HUES64 (cell line): Measurements from ENCODE around the gene TAS2R38.
"Not testable (repeated sequence)": the region's sequence is repeated elsewhere in the genome, so short reads cannot be mapped to it uniquely, and the experiment has no call there.

Source experiments
- H3K27ac ChIP-seq: 2 replicates; pipeline ENCODE4 v1.7.0; 2013; ENCODE audit warnings: low read depth, low read length, inconsistent platforms
- H3K27me3 ChIP-seq: 2 replicates; pipeline ENCODE4 v1.6.1; 2013; ENCODE audit warnings: mild to moderate bottlenecking, low read length; ENCODE audit not compliant: insufficient read depth
- H3K36me3 ChIP-seq: 2 replicates; pipeline ENCODE4 v1.6.1; 2013; ENCODE audit warnings: mild to moderate bottlenecking, low read length; ENCODE audit not compliant: insufficient read depth
- H3K4me1 ChIP-seq: 2 replicates; pipeline ENCODE4 v1.6.1; 2013; ENCODE audit warnings: mild to moderate bottlenecking, low read length, moderate library complexity; ENCODE audit not compliant: insufficient read depth
- H3K4me3 ChIP-seq: 2 replicates; pipeline ENCODE4 v1.5.1; 2013; ENCODE audit warnings: mild to moderate bottlenecking, low read length, moderate library complexity
- H3K9ac ChIP-seq: 2 replicates; pipeline ENCODE4 v1.6.1; 2013; ENCODE audit warnings: mild to moderate bottlenecking, low read depth, low read length
- H3K9me3 ChIP-seq: 2 replicates; pipeline ENCODE4 v1.6.1; 2013; ENCODE audit warnings: low read depth, low read length; ENCODE audit not compliant: insufficient read depth
- WGBS: fragments of 150-250, 120-280 bp; methylation state at CpG from one replicate; pipeline ENCODE4 v1.1.7; 2013; ENCODE audit warnings: missing lambda C conversion rate; 5-methylcytosine and 5-hydroxymethylcytosine counted together

TAS2R38 gene

GRCh38 chr7:141993354-141993753 lies 19.8 kb upstream of the TAS2R38 start:
- 0 out of 2 replicates have a peak, but pooled peaks cover 3% of the 10 kb centered on the region for H3K4me1 ChIP-seq
- H3K9me3 ChIP-seq, result no peaks in the 10 kb centered on the region
- H3K36me3 ChIP-seq, result no peaks in the 10 kb centered on the region
- H3K27ac ChIP-seq, result no peak overlapping the region
- no peaks in the 10 kb centered on the region for H3K27me3 ChIP-seq
- H3K4me3 ChIP-seq, result no peak overlapping the region
- WGBS, result 97% methylated on average over 1 of the region's 1 CpG
- no peak overlapping the region for H3K9ac ChIP-seq

DNA sequence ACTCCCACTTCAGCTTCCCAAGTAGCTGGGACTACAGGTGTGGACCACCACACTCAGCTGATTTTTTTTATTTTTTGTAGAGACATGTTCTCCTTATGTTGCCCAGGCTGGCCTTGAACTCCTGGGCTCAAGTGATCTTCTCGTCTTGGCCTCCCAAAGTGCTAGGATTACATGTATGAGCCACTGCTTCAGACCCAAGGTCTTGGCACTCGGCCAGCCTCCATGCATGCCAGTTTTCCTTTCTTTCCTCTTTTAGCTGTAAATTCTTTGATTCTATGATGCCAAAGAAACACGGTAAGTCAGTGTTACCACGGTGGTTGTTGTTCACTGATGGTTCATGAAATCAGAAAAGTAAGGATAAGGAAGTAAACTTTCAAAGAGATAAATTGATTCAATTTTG lies 19.1 kb upstream of the TAS2R38 start:
- Histone ChIP-seq H3K9ac (no peak overlapping the region), H3K27me3 (no peaks in the 10 kb centered on the region), H3K4me3 (no peak overlapping the region), H3K9me3 (no peaks in the 10 kb centered on the region), H3K27ac (no peak overlapping the region), H3K4me1 (0 out of 2 replicates have a peak, but pooled peaks cover 3% of the 10 kb centered on the region), H3K36me3 (no peaks in the 10 kb centered on the region)
- 93% methylated on average over 4 of the region's 4 CpGs for WGBS

DNA sequence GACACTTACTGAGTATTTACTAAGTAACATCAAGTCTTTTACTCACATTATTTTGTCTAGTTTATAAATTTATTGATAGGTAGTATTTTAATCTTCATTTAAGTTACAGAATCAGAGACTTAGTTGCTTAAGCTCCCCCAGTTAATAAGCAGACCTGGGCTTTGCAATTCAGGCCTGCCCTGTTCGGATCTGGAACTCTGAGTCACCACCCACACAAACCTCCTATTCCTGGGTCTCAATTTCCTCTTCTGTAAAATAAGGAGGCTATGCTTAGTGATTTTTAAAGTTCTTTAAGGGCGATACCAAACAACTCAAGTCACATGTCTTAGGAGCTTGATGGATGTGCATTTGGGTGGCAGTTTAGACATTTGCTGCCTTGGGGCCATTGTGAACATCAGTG lies 18.6 kb upstream of the TAS2R38 start:
- H3K9me3 ChIP-seq, result no peaks in the 10 kb centered on the region
- H3K36me3 ChIP-seq, result no peaks in the 10 kb centered on the region
- no peak overlapping the region for H3K4me3 ChIP-seq
- H3K4me1 ChIP-seq, result 0 out of 2 replicates have a peak, but pooled peaks cover 3% of the 10 kb centered on the region
- H3K27me3 ChIP-seq, result no peaks in the 10 kb centered on the region
- H3K27ac ChIP-seq, result no peak overlapping the region
- WGBS, result 89% methylated on average over 2 of the region's 2 CpGs
- no peak overlapping the region for H3K9ac ChIP-seq

DNA sequence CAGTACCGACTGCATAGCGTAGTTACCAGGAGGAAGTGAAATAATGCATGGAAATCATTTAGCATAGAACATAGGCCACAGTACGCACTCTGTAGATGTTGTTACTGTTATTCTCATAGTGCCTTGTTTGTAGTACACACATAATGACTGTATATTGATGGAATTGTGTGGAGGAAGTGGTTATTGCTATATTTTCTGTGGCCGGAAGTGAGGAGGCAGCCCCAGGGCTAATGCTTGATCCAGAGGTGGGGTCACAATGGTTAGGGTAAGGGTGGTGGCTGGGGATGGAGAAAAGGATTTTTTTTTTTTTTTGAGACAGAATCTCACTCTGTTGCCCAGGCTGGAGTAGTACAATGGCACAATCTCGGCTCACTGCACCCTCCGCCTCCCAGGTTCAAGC lies 17.6 kb upstream of the TAS2R38 start:
- WGBS, result 95% methylated on average over 6 of the region's 6 CpGs

DNA sequence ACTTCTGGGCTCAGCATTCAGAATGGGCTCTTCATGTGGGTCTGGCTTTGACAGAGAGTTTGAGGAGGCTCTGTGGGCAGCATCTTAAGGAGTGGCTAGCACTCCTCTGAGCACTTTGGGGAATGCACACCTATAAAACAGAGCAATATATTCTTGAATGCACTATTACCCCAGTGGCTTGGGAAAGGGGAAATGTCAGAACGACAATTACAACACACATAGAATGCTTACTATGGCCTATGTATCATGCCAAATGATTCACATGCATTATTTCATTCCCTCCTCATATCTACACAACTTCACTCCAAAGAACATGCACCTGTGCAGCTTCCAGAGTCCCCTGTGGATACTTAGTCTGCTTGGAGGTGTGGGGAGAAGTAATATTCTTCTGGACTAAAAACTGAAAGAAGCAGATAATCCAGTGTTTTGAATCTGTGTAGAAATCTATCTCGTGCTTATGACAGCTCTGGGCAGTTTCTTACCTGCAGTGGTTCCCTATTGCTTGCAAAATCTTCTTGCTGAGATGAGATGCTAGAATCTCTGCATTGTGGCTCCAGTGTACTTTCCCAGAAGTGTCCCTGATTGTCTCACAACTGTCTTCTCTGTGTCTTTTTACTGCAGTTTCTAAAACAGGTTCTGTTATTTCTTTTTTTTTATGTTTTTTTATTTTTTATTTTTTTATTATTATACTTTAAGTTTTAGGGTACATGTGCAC lies 16.6 kb upstream of the TAS2R38 start:
- no peaks in the 10 kb centered on the region for H3K27me3 ChIP-seq
- H3K36me3 ChIP-seq, result no peaks in the 10 kb centered on the region
- no peaks in the 10 kb centered on the region for H3K9me3 ChIP-seq
- no peak overlapping the region for H3K27ac ChIP-seq
- WGBS, result 98% methylated on average over 2 of the region's 2 CpGs
- H3K4me1 ChIP-seq, result no peaks in the 10 kb centered on the region
- no peak overlapping the region for H3K9ac ChIP-seq
- H3K4me3 ChIP-seq, result no peak overlapping the region

More for the DNA sequence above, 17.6 kb upstream of the TAS2R38 start:
- H3K27me3 ChIP-seq, result no peaks in the 10 kb centered on the region
- H3K4me3 ChIP-seq, result no peak overlapping the region
- no peak overlapping the region for H3K9ac ChIP-seq
- no peaks in the 10 kb centered on the region for H3K9me3 ChIP-seq
- 0 out of 2 replicates have a peak, but pooled peaks cover 3% of the 10 kb centered on the region for H3K4me1 ChIP-seq
- no peak overlapping the region for H3K27ac ChIP-seq
- no peaks in the 10 kb centered on the region for H3K36me3 ChIP-seq

GRCh38 chr7:141987803-141988202 lies 14.2 kb upstream of the TAS2R38 start:
- not testable (repeated sequence) for H3K4me3 ChIP-seq, H3K9ac ChIP-seq, H3K27me3 ChIP-seq, H3K27ac ChIP-seq, H3K9me3 ChIP-seq, H3K4me1 ChIP-seq, H3K36me3 ChIP-seq
- WGBS, result 92% methylated on average over 4 of the region's 4 CpGs

DNA sequence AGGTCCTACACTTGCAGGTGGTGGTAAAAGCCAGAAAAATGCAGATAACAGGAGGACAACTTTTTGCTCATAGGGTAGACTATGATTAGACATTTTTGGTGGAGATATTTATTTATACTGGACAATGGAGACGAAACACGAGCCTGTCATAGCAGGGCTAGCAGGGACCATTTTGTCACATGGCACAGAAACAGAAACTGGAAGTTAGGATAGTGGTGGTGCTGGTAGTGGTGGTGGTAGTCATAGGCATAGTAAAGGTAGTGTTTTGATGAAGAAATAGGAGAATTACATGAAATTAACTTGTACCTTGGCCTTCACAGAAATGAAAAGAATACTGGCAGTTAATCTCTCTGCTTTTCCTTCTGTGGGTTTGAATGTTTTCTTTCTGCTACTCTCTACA lies 13.3 kb upstream of the TAS2R38 start:
- no peaks in the 10 kb centered on the region for H3K27me3 ChIP-seq
- H3K4me1 ChIP-seq, result no peaks in the 10 kb centered on the region
- H3K9ac ChIP-seq, result no peak overlapping the region
- H3K4me3 ChIP-seq, result no peak overlapping the region
- no peak overlapping the region for H3K27ac ChIP-seq
- H3K9me3 ChIP-seq, result no peaks in the 10 kb centered on the region
- no peaks in the 10 kb centered on the region for H3K36me3 ChIP-seq
- 94% methylated on average over 2 of the region's 2 CpGs for WGBS

DNA sequence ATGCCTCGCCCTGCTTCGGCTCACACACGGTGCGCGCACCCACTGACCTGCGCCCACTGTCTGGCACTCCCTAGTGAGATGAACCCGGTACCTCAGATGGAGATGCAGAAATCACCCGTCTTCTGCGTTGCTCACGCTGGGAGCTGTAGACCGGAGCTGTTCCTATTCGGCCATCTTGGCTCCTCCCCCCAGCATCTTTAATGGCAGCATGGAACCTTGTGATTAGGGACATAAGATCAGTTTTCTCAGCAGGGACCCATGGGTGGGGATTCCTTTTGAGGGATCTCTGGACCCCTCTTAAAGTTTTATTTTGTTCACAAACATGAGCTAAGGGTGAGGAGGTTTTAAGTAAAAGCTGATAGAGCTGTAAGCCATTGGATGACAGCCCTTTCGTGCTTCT lies 12.4 kb upstream of the TAS2R38 start:
- H3K27me3 ChIP-seq, H3K4me1 ChIP-seq, H3K4me3 ChIP-seq, H3K27ac ChIP-seq, H3K36me3 ChIP-seq, H3K9me3 ChIP-seq: not testable (repeated sequence)
- peak overlapping the region; percentile 26; the same call in 1 of the 2 replicates for H3K9ac ChIP-seq
- 81% methylated on average over 11 of the region's 13 CpGs for WGBS

- no peaks in the 10 kb centered on the region for H3K27me3 ChIP-seq
- H3K4me1 ChIP-seq, result 0 out of 2 replicates have a peak, but pooled peaks cover 2% of the 10 kb centered on the region
- no CpG with 5 or more reads among the region's 2 CpGs for WGBS
- no peak overlapping the region for H3K27ac ChIP-seq
- H3K9me3 ChIP-seq, result no peaks in the 10 kb centered on the region
- H3K9ac ChIP-seq, result no peak overlapping the region
- H3K36me3 ChIP-seq, result no peaks in the 10 kb centered on the region
- no peak overlapping the region for H3K4me3 ChIP-seq
Observed at GRCh38 chr7:141979568-141979967, 6.0 kb upstream of the TAS2R38 start.

DNA sequence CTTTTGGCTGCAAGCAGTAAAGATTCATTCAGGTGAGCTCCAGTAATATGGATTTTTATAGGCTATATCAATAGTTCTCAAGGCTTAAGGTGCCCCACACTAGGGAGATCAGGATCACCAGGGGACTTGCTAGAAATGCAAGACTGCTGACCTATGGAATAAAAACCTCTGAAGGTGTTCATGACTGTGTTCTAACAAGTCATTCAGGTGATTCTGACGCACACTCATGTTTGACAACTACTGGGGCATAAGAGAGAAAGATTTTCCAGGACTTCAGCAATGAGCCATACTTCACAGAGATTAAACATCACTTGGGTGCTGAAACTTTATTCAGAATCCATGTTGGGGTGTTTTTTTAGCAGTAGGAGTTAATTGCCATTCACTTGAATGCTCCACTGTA lies 4.8 kb upstream of the TAS2R38 start:
- Histone ChIP-seq H3K9ac (no peak overlapping the region), H3K27me3 (no peaks in the 10 kb centered on the region), H3K9me3 (no peaks in the 10 kb centered on the region), H3K27ac (no peak overlapping the region), H3K4me1 (0 out of 2 replicates have a peak, but pooled peaks cover 2% of the 10 kb centered on the region), H3K4me3 (no peak overlapping the region), H3K36me3 (no peaks in the 10 kb centered on the region)
- 88% methylated on average over 1 of the region's 1 CpG for WGBS

- H3K4me1 ChIP-seq, result 0 out of 2 replicates have a peak, but pooled peaks cover 2% of the 10 kb centered on the region
- H3K27me3 ChIP-seq, result no peaks in the 10 kb centered on the region
- 55% methylated on average over 10 of the region's 11 CpGs for WGBS
- H3K27ac ChIP-seq, result no peak overlapping the region
- no peak overlapping the region for H3K9ac ChIP-seq
- H3K36me3 ChIP-seq, result no peaks in the 10 kb centered on the region
- peak overlapping the region; percentile 35; the same call in 1 of the 2 replicates for H3K4me3 ChIP-seq
- no peaks in the 10 kb centered on the region for H3K9me3 ChIP-seq
Observed at GRCh38 chr7:141976524-141977245, 3.1 kb upstream of the TAS2R38 start.
